ENCODE measurements around the gene RAB4A. TPM values are rescaled to one million over a fixed set of nuclear protein-coding genes. Genes with fewer than 3 reads are reported as not detected.

Gene RAB4A
- total and polyA plus RNA-seq, 2 of the 13 experiments (the other 11 are each of a cell fraction or from before 2014, with no cell fraction given): 56.0 to 80.1 TPM

DNA sequence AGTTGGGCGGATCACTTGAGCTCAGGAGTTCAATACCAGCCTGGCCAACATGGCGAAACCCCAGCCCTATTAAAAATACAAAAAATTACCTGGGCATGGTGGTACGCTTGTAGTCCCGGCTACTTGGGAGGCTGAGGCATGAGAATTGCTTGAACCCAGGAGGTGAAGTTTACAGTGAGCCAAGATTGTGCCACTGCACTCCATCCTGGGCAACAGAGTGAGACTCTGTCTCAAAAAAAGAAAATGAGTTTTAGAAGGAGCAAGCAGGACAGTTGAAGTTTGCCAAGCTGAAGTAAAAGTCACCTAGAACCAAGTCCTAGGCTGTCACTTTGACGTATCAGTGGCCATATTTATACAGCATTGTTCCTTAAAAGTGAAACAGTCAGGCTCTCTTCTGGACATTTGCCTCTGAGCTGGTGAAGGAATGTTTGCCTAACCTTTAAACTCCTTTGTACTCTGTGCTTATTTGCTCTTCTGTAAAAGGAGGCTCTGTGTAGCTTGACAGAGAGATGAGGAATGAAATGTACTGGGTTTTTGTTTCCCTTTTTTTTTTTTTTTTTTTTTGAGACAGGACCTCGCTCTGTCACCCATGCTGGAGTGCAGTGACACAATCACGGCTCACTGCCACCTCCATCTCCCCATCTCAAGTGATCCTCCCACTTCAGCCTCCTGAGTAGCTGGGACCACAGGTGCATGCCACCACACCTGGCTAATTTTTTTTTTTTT, 2.8 kb downstream of the RAB4A start (continued):
- TF ChIP-seq, protein P1, sequence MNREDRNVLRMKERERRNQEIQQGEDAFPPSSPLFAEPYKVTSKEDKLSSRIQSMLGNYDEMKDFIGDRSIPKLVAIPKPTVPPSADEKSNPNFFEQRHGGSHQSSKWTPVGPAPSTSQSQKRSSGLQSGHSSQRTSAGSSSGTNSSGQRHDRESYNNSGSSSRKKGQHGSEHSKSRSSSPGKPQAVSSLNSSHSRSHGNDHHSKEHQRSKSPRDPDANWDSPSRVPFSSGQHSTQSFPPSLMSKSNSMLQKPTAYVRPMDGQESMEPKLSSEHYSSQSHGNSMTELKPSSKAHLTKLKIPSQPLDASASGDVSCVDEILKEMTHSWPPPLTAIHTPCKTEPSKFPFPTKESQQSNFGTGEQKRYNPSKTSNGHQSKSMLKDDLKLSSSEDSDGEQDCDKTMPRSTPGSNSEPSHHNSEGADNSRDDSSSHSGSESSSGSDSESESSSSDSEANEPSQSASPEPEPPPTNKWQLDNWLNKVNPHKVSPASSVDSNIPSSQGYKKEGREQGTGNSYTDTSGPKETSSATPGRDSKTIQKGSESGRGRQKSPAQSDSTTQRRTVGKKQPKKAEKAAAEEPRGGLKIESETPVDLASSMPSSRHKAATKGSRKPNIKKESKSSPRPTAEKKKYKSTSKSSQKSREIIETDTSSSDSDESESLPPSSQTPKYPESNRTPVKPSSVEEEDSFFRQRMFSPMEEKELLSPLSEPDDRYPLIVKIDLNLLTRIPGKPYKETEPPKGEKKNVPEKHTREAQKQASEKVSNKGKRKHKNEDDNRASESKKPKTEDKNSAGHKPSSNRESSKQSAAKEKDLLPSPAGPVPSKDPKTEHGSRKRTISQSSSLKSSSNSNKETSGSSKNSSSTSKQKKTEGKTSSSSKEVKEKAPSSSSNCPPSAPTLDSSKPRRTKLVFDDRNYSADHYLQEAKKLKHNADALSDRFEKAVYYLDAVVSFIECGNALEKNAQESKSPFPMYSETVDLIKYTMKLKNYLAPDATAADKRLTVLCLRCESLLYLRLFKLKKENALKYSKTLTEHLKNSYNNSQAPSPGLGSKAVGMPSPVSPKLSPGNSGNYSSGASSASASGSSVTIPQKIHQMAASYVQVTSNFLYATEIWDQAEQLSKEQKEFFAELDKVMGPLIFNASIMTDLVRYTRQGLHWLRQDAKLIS (CRISPR knock-in tag; IDR thresholded peaks at IDR 0.05): no peak
- TF ChIP-seq ZNF687 (CRISPR knock-in tag; IDR thresholded peaks at IDR 0.05) (no peak), SNRNP70 (IDR thresholded peaks at IDR 0.05; ENCODE audit: low read depth, low read length) (no peak), ZBED4 (CRISPR knock-in tag; IDR thresholded peaks at IDR 0.05; ENCODE audit: borderline replicate concordance) (peak; percentile 58; the same call in 1 of the 2 replicates), MEIS2 (CRISPR knock-in tag; IDR thresholded peaks at IDR 0.05) (peak; percentile 78), CCAR2 (optimal IDR thresholded peaks at IDR 0.05; ENCODE audit: low read depth, low read length) (no peak), KLF15 (CRISPR knock-in tag; IDR thresholded peaks at IDR 0.05; ENCODE audit: borderline replicate concordance) (no peak), ZNF574 (CRISPR knock-in tag; IDR thresholded peaks at IDR 0.05) (no peak), ZNF350 (CRISPR knock-in tag; IDR thresholded peaks at IDR 0.05; ENCODE audit: borderline replicate concordance, low read depth) (peak; percentile 20; the same call in 1 of the 2 replicates), U2AF1 (optimal IDR thresholded peaks at IDR 0.05; ENCODE audit: low read depth, low read length) (no peak), SP5 (CRISPR knock-in tag; IDR thresholded peaks at IDR 0.05; ENCODE audit: borderline replicate concordance, low read depth) (peak; percentile 55; the same call in 1 of the 2 replicates), ZNF432 (CRISPR knock-in tag; IDR thresholded peaks at IDR 0.05; ENCODE audit: borderline replicate concordance) (no peak)

Measured in HepG2 (cell line).